HS-27A (cell line): ENCODE results near the gene RAD23A.
"Not testable (repeated sequence)": the region's sequence is repeated elsewhere in the genome, so short reads cannot be mapped to it uniquely, and the experiment has no call there.

Experiments used
- DNase-seq: peaks from one replicate; pipeline ENCODE4 v3.0.0-alpha.2; 2012; ENCODE audit warnings: low read depth, missing footprints

RAD23A gene

GRCh38 chr19:12955575-12955974 is 9.9 kb downstream of the RAD23A start:
- not testable (repeated sequence) for DNase-seq

- DNase-seq = no peak
Measured at GRCh38 chr19:12955996-12956395, 10.3 kb downstream of the RAD23A start.

- DNase-seq = no peak
Measured at GRCh38 chr19:12956446-12957388, 11.1 kb downstream of the RAD23A start, which contains the start of gene GADD45GIP1. GADD45GIP1 (minus strand) TSS chr19:12957223; CDS start chr19:12957212, 11 bp downstream.

- DNase-seq = not testable (repeated sequence)
Measured at GRCh38 chr19:12957389-12957952, 11.8 kb downstream of the RAD23A start.

- no peak for DNase-seq
Measured at GRCh38 chr19:12959481-12959880, 13.8 kb downstream of the RAD23A start.

- no peak for DNase-seq
Measured at GRCh38 chr19:12965017-12965811, 19.6 kb downstream of the RAD23A start.

- no peak for DNase-seq
Measured at GRCh38 chr19:12965812-12966135, 20.1 kb downstream of the RAD23A start.

GRCh38 chr19:12967907-12968306 is 22.2 kb downstream of the RAD23A start:
- no peak for DNase-seq

GRCh38 chr19:12969292-12969988 is 23.8 kb downstream of the RAD23A start, which contains the start of gene DAND5:
DAND5 (plus strand) TSS chr19:12969576; CDS start chr19:12969661, 85 bp downstream.
- DNase-seq = no peak

GRCh38 chr19:12970070-12970820 is 24.6 kb downstream of the RAD23A start:
- no peak for DNase-seq

- DNase-seq = no peak
Measured at GRCh38 chr19:12973236-12973635, 27.6 kb downstream of the RAD23A start.

GRCh38 chr19:12974301-12975220 is 28.9 kb downstream of the RAD23A start:
- no peak for DNase-seq

- no peak for DNase-seq
Measured at GRCh38 chr19:12975221-12975741, 29.6 kb downstream of the RAD23A start.

GRCh38 chr19:12976109-12976508 is 30.4 kb downstream of the RAD23A start:
- not testable (repeated sequence) for DNase-seq

- DNase-seq = no peak
Measured at GRCh38 chr19:12979974-12980373, 34.3 kb downstream of the RAD23A start.

- no peak for DNase-seq
Measured at GRCh38 chr19:12982648-12983047, 37.0 kb downstream of the RAD23A start.

- DNase-seq = no peak
Measured at GRCh38 chr19:12983091-12983490, 37.4 kb downstream of the RAD23A start.

- DNase-seq = no peak
Measured at GRCh38 chr19:12983542-12984142, 38.0 kb downstream of the RAD23A start.

- DNase-seq = no peak
Measured at GRCh38 chr19:12984143-12984627, 38.5 kb downstream of the RAD23A start.
